T-helper 1 cell treated with Interleukin-12 subunit alpha and Interleukin-12 subunit beta and Interleukin-4 antibody, amounts not matched to agents 30 ng/mL and 1 ng/mL, for 36 hours (primary cell): ENCODE results near the gene CMBL. TPM values are rescaled to one million over a fixed set of nuclear protein-coding genes. Genes with fewer than 3 reads are reported as not detected.
"Not testable (repeated sequence)": the region's sequence is repeated elsewhere in the genome, so short reads cannot be mapped to it uniquely, and the experiment has no call there.

Experiments used
- intact Hi-C: fragments of 100-400 bp; cut with micrococcal nuclease; formaldehyde crosslinking; loops from one replicate; pipeline ENCODE4 v1.15.1; 2024
- total RNA-seq: library from RNA; stranded (reverse); gene quantifications from 2 replicates; pipeline ENCODE4 v1.2.3, GENCODE V29; 2022

CMBL gene
- 0.47 and 1.0 TPM in 2 replicates for total RNA-seq

DNA sequence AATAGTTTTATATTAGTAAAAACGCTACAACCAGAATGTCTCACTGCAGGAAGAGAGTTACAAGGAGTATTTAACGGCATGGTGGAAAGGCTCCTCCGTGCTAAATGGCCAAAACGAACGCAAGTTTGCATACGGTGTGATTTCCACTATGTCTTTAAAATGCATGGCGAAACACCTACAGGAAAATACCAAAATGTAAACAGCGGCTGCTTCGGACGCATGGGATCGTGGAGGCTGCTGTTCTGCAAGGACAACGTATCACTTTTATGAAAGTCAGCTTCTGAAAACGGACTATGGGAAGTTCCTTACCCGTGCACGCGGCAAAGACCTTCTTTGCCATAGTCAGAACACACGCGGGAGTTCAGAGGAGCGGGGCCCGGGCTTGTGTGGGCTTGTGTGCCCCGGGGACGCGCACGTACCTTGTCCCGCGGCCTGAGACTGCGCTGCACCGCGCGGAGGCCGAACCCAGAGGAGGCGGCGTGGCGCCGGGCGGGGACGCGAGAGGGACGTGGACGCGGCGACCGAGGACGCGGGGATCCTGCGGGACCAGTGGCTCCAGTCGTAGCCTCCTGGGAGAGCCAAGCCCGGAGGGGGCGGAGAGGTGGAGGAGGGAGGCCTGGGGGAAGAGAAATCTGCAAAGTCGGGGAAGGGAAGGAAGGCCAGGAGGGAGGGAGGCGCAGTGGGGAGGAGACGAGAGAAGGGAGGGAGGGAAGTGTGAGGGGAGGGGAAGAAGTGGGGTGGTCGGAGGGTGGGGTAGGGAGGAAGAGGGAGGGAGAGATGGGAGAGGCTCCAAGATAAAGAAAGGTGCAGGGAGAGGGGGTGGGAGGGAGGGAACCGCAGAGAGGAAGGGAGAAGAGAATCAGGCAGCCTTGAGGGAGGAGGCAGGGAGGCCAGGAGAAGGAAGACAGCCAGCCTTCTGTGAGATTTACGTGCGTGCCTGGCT, at the start of gene CMBL:
TSS of gene CMBL (minus strand) at position 697 of the 943 bp plus-strand sequence. CDS start 17,140 bp downstream, outside the sequence.
- intact Hi-C loops: no loop called here

DNA sequence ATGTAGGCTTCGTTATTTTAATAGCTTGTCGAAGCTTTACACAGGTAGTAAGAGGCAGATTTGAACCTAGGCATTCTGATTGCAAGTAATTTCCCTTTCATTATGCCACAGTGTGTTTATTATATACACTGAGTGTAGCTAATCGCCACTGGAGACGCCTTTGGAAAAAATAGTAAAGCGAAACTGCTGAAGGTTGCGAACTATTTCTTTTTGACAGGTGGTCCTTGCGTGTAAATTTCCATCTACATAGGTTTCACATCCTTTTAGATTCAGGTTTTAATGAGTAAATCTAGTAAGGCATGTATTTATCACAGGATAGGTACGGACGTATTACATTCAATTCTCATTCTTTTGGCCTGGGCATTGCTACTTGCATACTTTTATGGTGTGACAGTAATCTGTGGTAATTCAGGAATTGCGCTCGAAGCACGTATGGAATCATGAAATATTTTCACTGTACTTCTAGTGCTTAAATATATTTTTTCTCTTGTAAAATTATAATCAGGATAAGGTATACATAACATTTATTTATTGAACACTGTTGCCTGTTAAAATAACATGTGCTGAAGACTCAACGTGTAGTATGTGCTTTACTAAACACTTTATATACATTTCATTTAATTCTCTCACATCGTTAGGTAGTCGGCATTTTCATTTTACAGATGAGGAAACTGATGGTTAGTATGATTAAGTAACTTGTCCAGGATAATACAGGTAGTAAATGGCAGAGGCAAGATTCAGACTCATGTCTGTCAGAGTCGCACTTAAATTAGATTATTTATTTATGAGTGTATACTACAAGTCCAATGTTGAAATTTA, 47.6 kb upstream of the CMBL start:
- intact Hi-C loops: loop anchor here (1.0 kb wide), 1 partner anchor 9 kb away; no protein-coding TSS in a partner anchor

DNA sequence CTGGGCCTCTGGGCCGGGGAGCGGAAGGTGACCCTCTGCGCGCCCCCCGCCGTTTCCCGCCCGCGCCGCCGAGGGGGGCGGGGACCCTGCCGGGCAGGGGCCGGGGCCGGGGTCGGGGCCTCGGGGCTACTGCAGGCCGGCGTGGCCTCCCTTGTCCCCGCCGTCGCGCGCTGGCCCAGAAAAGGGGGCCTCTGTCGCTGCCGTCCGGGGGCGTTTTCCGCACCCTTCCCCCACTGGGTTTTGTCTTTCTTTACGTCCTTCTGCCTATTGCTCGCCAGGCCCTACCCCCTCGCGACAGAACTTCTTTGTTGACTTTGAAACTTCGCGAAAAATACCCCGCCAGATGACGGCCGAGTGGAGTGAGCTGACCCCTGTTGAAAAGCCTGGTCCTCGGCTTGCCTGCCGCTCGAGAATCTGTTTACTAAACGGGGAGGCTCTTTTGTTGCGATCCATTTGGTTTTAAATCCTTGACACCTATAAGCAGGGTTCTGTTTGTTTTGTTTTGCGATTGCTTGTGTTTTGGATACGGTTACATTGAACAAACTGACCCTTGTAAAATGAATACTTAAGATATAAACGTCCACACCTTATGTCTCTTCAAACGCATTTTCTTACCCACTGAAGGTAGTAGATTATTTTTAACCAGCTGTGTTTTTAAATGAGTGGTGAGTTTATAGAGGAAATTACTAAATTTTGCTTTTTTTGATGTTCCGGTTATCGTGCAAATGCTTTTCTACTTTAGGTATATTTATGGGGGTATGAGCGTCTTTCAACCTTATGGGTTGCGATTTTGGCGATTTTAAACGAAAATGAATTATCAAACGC, 46.6 kb upstream of the CMBL start:
- intact Hi-C loops: loop anchor here (5.0 kb wide), 1 partner anchor 48 kb away; no protein-coding TSS in a partner anchor

DNA sequence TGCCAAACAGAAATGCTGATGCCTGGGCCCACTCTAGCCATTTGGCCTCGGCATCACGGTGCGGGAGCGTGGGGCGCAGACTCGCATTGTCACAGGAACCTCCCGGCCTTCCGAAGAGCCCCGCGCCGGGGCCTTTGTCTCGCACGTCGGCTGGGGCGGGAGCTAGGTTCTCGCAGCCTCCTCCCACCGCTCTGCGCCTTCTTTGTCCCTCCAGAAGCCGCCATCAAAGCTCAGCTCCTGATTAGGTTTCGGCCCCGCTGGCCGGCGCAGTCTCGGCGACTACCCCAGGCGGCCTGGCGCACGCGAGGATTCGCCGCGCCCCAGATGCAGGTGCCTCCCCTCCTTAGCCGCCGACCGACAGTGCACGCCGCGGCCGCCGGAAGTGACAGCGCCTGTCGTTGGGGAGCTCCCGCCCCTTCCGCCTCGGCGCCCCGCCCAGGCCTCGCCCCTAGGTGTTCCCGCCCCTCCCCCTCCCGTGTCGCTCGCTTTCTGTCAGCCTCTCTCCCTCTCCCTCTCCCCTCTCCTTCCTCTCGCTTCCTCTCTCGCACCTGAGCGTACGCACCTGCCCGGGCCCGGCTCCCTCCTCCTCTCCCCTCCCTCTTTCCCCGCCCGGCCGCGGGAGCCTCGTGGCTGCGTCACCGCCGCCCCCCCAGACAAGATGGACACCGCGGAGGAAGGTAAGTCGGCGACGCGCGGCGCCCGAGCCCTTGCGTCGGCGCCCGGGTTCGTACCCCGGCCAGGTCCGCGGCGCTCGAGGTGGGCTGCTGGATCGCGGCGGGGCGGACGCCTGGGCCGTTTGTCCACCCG, 45.7 kb upstream of the CMBL start, which contains the start of gene MARCHF6:
TSS of gene MARCHF6 (plus strand) at position 455 of the 807 bp plus-strand sequence. CDS start at position 659, 204 bp downstream.
- intact Hi-C loops: loop anchor here (1.0 to 5.0 kb wide), 8 partner anchors 49 to 408 kb away; partner anchors contain the start of genes ANKRD33B, ATPSCKMT, DAP and ROPN1L

DNA sequence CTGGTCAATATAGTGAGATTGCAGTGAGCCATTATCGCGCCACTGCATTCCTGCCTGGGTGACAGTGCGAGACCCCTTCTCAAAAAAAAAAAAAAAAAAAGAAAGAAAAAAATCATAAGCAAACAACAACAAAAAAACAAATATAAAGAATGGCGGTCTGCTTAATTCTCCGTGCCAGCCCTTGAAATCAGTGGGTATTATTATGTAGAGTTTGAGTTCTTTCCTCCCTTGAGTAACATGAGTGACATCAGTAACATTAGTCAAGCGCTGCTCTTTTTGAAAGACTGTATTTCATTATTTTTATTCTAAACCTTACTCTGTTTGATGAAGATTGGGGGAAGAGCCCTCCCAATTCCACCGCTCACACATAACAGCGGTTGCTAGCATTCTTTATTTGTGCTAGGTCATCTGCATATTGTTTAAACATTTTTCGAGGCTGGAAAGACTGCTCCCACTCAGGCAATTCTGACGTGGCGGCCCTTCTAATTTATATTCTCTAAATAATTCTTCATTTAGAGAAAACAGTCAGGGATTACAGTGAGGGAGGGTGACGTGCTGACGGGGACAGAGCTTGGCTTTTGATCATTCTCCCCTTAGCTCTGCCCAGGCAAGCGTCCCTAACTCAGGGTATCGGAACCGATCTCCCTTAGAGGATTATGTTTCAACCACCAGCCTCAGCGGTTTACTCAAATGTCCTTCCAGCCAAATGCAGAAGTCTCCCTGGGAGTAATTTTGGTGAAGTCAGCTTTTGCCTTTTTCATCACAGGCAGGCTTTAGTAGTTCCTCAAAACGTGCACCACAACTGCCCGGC, 44.9 kb upstream of the CMBL start:
- intact Hi-C loops: loop anchor here (1.0 to 5.0 kb wide), 8 partner anchors 50 to 409 kb away; partner anchors contain the start of genes ANKRD33B, ATPSCKMT, DAP and ROPN1L

DNA sequence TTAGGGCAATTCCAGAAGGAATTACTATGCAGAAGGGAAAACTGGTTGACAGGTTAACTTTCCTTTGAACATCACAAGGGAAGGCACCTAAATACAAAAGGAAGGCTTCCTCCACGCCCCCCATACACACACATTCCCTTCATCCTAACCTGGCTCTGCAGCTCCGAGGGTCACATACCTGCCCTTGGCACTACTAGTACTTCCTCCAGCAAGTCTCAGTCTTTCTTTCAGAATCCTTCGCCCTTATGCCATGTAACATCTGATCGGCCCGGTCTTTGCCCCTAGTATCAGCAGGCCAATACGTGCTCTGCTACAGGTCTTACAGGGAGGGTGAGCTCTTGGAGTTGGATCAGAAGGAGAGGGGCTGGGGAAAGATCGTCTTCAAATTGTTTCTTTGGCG, 44.2 kb upstream of the CMBL start:
- intact Hi-C loops: loop anchor here (5.0 kb wide), 1 partner anchor 50 kb away; no protein-coding TSS in a partner anchor

DNA sequence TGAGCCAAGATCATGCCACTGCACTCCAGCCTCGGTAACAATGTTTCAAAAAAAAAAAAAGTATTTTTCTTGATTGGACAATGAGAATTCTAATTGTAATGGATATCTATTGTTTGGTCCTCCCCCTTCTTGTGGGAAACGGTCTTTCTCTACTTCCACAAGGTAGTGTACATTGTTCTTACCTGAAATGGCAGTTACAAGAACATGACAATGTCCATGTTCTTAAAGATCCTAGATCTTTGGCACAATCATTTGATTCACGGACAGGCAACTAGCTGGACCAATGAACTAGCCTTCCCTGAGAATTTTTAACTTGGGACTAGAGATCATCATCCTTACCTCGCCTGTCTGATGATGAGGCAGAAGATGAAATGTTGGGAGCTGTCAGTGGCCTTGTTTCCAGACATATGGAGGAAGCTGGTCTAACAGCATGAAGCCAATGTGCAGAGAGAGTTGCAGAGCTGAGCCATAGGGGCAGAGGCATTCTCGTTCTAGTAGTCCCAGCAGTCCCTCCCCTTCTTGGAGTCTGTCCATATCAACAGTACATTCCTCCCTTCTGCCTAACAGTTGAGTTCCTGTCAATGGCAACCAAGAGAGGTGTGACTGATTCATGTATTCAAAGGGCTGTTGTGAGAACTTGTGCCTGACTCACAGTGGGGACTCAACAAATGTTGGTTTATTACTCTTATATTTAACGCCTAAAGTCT, 43.6 kb upstream of the CMBL start:
- intact Hi-C loops: loop anchor here (5.0 kb wide), 1 partner anchor 51 kb away; no protein-coding TSS in a partner anchor

DNA sequence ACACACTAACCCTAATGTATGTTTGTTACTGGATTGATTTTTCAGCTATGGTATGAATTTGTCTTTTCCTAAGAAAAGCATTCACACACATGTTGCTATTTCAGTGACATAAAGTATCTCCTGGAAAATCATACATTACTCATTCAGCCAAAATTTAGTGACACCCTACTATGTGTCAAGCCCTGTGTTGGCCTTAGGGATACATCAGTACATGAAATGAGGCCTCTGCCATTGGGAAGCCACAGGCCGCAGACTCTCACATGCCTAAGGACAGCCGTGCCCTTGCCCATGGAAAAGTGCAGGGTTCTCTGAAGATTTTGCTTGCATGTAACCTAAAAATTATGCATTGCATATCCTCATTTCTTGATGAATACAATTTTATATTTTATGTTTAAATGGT, 40.6 kb upstream of the CMBL start:
- intact Hi-C loops: no loop called here

DNA sequence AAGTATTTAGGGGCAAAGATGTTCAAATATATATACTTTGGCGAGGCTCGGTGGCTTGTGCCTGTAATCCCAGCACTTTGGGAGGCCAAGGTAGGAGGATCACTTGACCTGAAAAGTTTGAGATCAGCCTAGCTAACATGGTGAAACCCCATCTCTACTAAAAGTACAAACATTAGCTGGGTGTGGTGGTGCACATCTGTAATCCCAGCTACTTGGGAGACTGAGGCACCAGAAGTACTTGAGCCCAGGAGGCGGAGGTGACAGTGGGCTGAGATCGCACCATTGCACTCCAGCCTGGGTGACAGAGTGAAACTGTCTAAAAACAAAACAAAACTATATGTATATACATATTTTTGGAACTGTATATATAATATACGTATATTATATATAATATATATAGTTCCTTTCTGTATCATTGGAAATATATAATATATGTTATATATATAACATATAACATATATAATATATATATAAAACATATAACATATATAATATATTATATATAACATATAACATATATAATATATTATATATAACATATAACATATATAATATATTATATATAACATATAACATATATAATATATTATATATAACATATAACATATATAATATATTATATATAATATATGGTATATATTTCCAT, 36.9 kb upstream of the CMBL start:
- intact Hi-C loops: not testable (repeated sequence)

DNA sequence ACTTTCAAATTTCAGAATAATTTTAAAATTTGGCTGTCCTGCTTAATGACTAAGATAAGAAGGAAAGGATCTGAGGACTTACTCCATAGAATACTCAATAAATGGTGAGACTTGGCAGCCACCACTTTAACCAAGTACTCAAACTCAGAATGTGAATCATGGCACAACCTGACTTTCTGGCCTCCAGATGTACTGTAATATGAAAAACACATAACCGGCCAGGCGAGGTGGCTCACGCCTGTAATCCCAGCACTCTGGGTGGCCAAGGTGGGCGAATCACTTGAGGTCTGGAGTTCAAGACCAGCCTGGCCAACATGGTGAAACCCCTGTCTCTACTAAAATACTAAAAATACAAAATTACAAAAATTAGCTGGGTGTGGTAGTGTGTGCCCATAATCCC, 35.8 kb upstream of the CMBL start:
- intact Hi-C loops: no loop called here

DNA sequence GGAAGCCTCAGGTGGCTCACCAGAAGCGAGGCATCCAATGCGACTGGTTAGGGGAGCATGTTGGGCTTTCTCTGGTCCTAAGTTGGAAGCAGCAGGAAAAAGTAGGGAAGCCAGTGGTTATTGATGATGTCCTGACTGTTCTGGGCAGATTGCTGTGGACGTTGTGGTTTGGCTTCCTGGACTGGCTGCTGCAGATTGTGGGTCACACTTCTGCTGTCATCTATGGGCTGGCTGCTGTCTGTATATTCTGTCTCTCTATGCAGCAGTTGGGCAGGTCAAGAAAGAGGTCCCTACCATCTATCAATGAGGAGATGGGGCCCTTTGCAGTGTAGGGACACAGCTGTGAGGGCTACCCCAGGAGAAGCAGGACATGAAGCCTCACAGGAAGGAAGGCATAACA, 32.3 kb upstream of the CMBL start:
- intact Hi-C loops: no loop called here

DNA sequence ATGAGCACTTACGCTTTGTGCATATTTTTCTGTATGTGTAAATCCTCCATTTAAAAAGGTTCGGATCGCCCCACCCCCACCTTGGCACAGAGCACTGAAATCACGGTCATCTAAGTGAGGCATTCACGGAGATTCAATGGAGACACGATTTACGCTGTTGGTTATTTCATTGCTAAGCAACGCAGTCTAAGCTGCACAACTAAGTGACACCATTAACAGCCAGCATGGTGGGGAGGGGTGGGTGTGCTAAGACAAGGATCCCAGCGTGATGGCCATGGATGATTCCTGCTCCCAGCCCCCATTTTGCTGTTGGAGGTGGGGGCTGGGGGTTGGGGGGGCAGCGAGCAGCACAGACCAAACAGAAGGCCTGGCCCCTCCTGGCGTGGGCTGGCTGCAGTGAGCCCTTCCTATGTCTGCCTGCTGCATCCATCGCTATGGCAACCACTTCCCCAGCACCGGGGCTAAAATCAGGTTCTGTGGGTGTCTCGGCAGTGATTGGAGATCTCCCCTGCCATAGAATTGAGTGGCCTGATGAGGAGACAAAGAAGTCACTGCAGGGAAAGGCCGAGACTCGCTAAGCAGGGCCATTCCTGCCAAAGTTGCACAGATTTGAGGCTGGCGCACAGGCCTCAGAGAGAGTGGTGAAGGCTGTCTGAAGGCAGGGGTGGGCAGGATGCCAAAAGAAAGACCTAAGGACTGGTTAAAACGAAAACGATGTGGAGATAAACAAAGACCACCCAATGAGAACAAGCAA, 31.5 kb upstream of the CMBL start:
- intact Hi-C loops: no loop called here

DNA sequence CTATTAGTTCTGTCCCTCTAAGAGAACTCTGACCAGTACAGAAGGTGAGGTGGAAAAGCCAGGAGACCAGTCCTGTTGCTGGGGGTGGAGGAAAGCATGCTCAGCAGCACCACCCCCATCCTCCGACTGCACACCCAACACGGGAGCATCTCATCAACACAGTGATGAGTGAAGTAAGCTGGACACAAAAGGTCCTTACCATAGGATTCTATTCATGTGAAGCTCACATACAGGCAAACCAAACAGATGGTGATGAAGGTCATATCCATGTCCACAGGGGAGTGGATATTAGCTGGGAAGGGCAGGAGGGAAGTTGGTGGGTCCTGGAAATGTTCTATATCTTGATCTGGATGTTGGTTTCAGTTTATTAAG, 31.0 kb upstream of the CMBL start:
- intact Hi-C loops: no loop called here

DNA sequence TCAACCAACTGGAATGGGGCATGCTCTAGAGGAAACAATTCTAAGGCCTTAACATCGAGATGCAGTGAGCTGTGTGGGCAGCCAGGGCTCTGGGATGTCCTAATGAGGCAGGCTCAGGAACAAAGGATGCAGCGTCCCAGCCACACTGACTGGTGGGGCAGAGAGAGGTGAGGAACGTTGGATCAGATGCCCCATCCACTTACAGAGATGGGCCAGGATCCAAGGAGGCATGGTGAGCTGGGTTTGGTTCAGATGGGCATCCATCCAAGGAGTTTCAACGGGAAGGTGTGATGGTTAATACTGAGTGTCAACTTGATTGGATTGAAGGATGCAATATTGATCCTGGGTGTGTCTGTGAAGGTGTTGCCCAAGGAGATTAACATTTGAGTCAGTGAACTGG, 30.3 kb upstream of the CMBL start:
- intact Hi-C loops: no loop called here

DNA sequence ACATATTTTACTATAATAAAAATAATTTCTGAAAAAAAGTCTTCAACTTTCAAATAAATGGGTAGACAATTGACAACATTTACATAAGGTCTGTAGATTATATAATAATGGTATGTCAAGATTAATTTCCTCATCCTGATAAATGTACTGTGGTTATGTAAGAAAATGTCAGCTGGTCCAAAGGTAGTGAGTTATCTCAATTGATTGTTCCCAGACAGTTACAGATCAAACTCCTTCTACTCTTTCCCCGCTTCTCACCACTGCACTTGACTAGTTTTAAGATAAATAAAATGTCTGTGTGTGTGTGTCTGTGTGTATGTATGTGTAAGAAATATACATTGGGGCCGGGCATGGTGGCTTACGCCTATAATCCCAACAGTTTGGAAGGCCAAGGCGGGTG, 29.4 kb upstream of the CMBL start:
- intact Hi-C loops: no loop called here

DNA sequence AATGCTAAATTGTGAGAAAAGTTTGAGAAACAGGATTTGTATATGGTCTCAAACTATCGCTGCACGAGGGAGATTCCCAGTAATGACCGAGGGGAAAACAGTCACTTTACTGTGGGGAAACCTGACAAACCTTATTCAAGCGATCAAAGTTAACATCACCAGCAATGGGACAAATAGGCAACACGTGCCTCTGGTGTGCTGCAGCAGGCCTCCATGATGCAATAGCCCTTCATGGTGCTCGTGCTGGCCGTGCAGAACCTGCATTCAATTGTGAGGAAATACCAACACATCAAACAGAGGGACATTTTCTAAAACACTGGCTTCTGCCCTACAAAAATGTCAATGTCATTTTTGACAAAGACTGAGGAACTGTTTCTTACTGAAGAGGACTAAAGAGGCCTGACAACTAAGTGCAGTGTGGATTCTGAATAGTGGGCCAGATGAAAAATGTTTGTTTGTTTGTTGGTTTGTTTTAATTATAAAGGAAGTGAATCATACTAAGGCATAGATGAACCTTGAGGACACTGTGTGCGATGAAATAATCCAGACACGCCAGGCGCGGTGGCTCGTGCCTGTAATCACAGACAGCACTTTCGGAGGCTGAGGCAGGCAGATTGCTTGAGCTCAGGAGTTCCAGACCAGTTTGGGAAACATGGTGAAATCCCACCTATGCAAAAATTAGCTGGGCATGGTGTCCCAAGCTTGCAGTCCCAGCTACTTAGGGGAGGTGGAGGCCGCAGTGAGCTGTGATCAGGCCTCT, 28.2 kb upstream of the CMBL start:
- intact Hi-C loops: no loop called here
